Esophagus squamous epithelium (tissue), 5 donors: ENCODE measurements around the gene GRK2. TPM values are rescaled to one million over a fixed set of nuclear protein-coding genes. Genes with fewer than 3 reads are reported as not detected.

ENCODE experiments used
- DNase-seq: peaks from one replicate; lab custom pipeline; 2025; lab: John Stamatoyannopoulos, UW
- H3K27ac ChIP-seq, 4 donors: fragments of 200-600 bp; sonication (generic); one replicate each; pipeline ENCODE4 v1.5.1; 2016 to 2019; ENCODE audit warnings: mild to moderate bottlenecking in 1 of 4
- H3K27me3 ChIP-seq, 4 donors: fragments of 200-600 bp; sonication (generic); 1 replicate in 3 of 4; 2 replicates in 1 of 4; pipeline versions ENCODE4 v1.5.1 to v1.6.0; 2017 to 2021; ENCODE audit warnings: antibody characterized with exemption in 1 of 4
- H3K36me3 ChIP-seq, 3 donors: fragments of 200-600 bp; sonication (generic); one replicate each; pipeline ENCODE4 v1.5.1; 2016 to 2019
- H3K4me1 ChIP-seq, 3 donors: fragments of 200-600 bp; sonication (generic); one replicate each; pipeline ENCODE4 v1.5.1; 2017 to 2019
- H3K4me3 ChIP-seq, 4 donors: fragments of 200-600 bp; sonication (generic); 1 replicate in 3 of 4; 2 replicates in 1 of 4; pipeline ENCODE4 v1.5.1; 2016 to 2019; ENCODE audit warnings: mild to moderate bottlenecking in 2 of 4, moderate library complexity in 1 of 4
- H3K9me3 ChIP-seq, 3 donors: fragments of 200-600 bp; sonication (generic); one replicate each; pipeline ENCODE4 v1.5.1; 2016 to 2019
- POLR2A ChIP-seq, 4 donors: fragments of 450-650 bp; IDR thresholded peaks; one replicate each; pipeline ENCODE4 v1.6.1; 2017; ENCODE audit warnings: antibody characterized with exemption in 4 of 4, mild to moderate bottlenecking in 4 of 4, moderate library complexity in 3 of 4
- WGBS, 2 donors: methylation state at CpG; one replicate each; pipeline ENCODE4 v1.1.5; 2018; 5-methylcytosine and 5-hydroxymethylcytosine counted together
- intact Hi-C: fragments of 100-400 bp; cut with DNase I; formaldehyde crosslinking; loops from one replicate; pipeline ENCODE4 v1.15.0; 2022
- total RNA-seq, 4 donors: library from RNA; depleted of rRNA; stranded (reverse); fragments of >200 nt; gene quantifications; one replicate each; pipeline ENCODE4 v1.1.0, GENCODE V29; 2016
- TF ChIP-seq, protein P1 (sequence below), 6 experiments: fragments of 450-650 bp in 4 of 6; fragments of 200-600 bp in 2 of 6; sonication (generic) in 2 of 6; IDR thresholded peaks; one replicate each; pipeline ENCODE4 v1.5.1; 2016 to 2019; ENCODE audit warnings: antibody characterized with exemption in 6 of 6, mild to moderate bottlenecking in 4 of 6, moderate library complexity in 4 of 6
- donor health status: DM: yes; HTN: yes; CAD: no.

The GRK2 gene
- total RNA-seq, 4 donors from 2014 or later, result 54.1 to 93.2 (median 68.5) TPM

DNA sequence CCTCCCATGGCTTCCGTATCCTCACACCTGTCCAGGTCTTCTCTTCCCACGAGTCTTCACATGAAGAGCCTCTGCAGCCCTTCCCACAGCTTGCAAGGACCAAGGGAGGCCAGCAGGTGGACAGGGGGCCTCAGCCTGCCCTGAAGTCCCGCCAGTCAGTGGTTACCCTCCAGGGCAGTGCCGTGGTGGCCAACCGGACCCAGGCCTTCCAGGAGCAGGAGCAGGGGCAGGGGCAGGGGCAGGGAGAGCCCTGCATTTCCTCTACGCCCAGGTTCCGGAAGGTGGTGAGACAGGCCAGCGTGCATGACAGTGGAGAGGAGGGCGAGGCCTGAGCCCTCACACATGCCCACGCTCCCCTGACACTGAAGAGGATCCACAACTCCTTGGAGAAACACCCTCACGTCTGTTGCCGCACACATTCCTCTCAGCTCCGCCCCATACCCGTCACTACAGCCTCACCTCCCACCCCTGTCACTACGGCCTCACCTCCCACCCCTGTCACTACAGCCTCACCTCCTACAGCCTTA is 45.3 kb downstream of the GRK2 start:
- no peak for DNase-seq
- peaks cover 0 to 47% (median 27%) of the 10 kb centered on the region in 3 donors for H3K36me3 ChIP-seq
- 45 to 46% methylated on average over 6 to 11 of the region's 15 CpGs for WGBS, 2 donors

DNA sequence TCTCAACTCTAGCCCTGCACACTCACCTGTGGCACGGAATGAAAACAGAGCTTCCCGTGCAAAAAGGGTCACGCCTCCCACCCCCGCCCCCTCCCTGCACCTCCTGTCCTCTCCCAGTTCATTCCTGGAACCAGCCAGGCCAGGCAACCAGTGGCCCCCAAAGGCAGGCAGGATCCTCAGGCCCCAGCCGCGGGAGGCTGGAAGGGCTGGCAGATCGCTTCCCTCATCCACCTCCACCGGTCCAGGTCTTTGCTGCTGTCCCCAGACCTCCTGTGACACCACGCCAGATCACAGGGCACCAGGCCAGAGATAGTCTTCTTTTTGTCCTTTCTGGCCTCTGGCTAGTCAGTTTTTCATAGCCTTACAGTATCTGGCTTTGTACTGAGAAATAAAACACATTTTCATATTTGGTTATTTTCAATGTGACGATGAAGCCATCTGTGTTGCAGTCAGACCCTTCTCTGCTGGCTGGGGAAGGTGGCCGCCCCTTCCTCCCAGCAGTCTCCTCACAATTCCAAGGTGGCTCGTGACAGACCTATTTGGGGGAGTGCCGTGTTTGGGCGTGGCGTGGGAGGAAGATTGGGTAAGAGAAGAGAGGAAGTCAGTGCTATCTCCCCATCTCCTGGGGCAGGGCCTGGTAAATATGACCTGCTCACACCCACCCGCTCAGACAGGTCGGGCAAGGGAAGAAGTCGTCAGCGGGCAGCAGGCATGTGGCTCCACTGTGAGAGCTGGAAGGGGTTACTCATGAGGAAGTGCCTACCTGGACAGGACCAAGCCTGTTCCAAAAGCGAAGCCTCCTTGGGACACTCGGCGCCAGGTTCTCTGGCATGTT is 46.1 kb downstream of the GRK2 start:
- intact Hi-C loops, result loop anchor here (10.0 kb wide), 1 partner anchor 258 kb away; the partner anchor contains the start of gene RHOD
- peak overlapping the region in 1 of 4 donors; percentile 1 for H3K4me3 ChIP-seq

More for the DNA sequence above, 45.3 kb downstream of the GRK2 start:
- Histone ChIP-seq H3K4me3 (peak overlapping the region in 3 of 4 donors; percentile 23 to 48 (median 36)), H3K9me3 (no peaks in the 10 kb centered on the region), H3K27ac (peak overlapping the region; percentile 93 to 99 (median 96)), H3K4me1 (peaks cover 44 to 88% (median 51%) of the 10 kb centered on the region in 3 donors), H3K27me3 (no peaks in the 10 kb centered on the region)
- TF ChIP-seq, protein P1, sequence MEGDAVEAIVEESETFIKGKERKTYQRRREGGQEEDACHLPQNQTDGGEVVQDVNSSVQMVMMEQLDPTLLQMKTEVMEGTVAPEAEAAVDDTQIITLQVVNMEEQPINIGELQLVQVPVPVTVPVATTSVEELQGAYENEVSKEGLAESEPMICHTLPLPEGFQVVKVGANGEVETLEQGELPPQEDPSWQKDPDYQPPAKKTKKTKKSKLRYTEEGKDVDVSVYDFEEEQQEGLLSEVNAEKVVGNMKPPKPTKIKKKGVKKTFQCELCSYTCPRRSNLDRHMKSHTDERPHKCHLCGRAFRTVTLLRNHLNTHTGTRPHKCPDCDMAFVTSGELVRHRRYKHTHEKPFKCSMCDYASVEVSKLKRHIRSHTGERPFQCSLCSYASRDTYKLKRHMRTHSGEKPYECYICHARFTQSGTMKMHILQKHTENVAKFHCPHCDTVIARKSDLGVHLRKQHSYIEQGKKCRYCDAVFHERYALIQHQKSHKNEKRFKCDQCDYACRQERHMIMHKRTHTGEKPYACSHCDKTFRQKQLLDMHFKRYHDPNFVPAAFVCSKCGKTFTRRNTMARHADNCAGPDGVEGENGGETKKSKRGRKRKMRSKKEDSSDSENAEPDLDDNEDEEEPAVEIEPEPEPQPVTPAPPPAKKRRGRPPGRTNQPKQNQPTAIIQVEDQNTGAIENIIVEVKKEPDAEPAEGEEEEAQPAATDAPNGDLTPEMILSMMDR (IDR thresholded peaks at IDR 0.05), result no peak
- TF ChIP-seq POLR2A (IDR thresholded peaks at IDR 0.05), result peak in 1 of 4 donors; percentile 10
- intact Hi-C loops, result loop anchor here (10.0 kb wide), 1 partner anchor 257 kb away; the partner anchor contains the start of gene RHOD

DNA sequence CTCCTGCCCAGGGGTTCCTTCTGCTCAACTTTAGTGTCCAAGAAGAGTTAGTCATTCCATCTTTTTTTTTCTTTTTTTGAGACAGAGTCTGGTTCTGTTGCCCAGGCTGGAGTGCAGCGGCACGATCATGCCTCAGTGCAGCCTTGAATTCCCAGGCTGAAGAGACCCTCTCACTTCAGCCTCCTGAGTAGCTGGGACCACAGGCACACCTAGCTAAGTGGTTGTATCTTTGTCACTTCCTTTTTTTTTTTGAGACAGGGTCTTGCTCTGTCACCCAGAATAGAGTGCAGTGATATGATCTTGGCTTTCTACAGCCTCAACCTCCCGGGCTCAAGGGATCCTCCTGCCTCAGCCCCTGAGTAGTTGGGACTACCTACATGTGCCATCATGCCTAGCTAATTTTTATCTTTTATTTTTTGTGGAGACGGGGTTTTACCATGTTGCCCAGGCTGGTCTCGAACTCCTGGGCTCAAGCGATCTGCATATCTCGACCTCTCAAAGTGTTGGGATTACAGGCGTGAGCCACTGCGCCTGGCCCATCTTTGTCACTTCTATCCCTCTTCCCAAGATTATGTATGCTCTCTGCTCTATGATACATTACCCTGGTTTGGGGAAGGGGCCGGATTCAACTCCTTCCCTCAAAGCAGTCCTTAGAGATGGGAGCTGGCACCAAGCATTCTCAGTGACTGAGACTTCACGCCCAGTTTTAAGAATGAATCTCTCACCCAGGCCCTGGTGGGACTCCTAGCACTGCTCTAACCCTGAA is 47.0 kb downstream of the GRK2 start:
- H3K9me3 ChIP-seq, result no peaks in the 10 kb centered on the region
- intact Hi-C loops, result loop anchor here (10.0 kb wide), 1 partner anchor 259 kb away; the partner anchor contains the start of gene RHOD
- H3K4me3 ChIP-seq, result no peak overlapping the region
- H3K27ac ChIP-seq, result peak overlapping the region; percentile 93 to 99 (median 96)
- peaks cover 51 to 89% (median 53%) of the 10 kb centered on the region in 3 donors for H3K4me1 ChIP-seq
- H3K36me3 ChIP-seq, result peaks cover 0 to 30% (median 18%) of the 10 kb centered on the region in 3 donors
- no peaks in the 10 kb centered on the region for H3K27me3 ChIP-seq
- DNase-seq, result no peak
- TF ChIP-seq POLR2A (IDR thresholded peaks at IDR 0.05), result no peak
- TF ChIP-seq, protein P1 (IDR thresholded peaks at IDR 0.05), result no peak
- WGBS, 2 donors, result 60 to 61% methylated on average over 11 of the region's 11 CpGs

More for the DNA sequence above, 46.1 kb downstream of the GRK2 start:
- 36 to 42% methylated on average over 12 to 16 of the region's 22 CpGs for WGBS, 2 donors
- peaks cover 0 to 39% (median 25%) of the 10 kb centered on the region in 3 donors for H3K36me3 ChIP-seq
- peak overlapping the region; percentile 93 to 99 (median 96) for H3K27ac ChIP-seq
- peaks cover 48 to 90% (median 51%) of the 10 kb centered on the region in 3 donors for H3K4me1 ChIP-seq
- TF ChIP-seq, protein P1 (IDR thresholded peaks at IDR 0.05), result no peak
- peak in 1 of 4 donors; percentile 43 for TF ChIP-seq POLR2A (IDR thresholded peaks at IDR 0.05)
- H3K27me3 ChIP-seq, result no peaks in the 10 kb centered on the region
- no peak for DNase-seq
- no peaks in the 10 kb centered on the region for H3K9me3 ChIP-seq

DNA sequence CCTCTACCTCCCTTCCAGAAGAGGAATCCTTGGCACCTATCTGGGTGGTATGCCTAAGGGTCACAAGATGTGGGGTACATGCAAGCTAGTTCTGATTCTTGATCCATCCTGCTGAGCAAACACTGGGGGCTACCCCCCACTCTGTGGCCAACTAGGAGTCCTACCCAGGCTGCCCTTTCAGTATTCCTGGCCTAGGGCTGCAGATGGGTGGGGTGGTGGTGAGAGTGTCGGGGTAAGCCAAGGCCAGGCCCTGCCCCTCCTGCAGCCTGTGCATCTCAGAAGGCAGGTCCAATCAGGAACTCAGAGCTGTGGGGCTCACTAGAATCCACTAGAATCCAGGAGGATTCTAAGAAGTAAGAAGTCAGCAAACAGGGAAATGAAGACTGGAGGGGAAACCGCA is 47.9 kb downstream of the GRK2 start:
- Histone ChIP-seq H3K4me3 (no peak overlapping the region), H3K36me3 (peaks cover 0 to 21% (median 9%) of the 10 kb centered on the region in 3 donors), H3K27me3 (no peaks in the 10 kb centered on the region), H3K27ac (peak overlapping the region; percentile 56 to 99 (median 96)), H3K9me3 (no peaks in the 10 kb centered on the region), H3K4me1 (peaks cover 50 to 92% (median 57%) of the 10 kb centered on the region in 3 donors)
- intact Hi-C loops, result loop anchor here (10.0 kb wide), 1 partner anchor 259 kb away; the partner anchor contains the start of gene RHOD
- 70 to 94% methylated on average over 1 to 2 of the region's 2 CpGs for WGBS, 2 donors
- DNase-seq, result no peak
- TF ChIP-seq POLR2A (IDR thresholded peaks at IDR 0.05), result no peak
- TF ChIP-seq, protein P1 (IDR thresholded peaks at IDR 0.05), result no peak
